C4-2B (cell line): Measurements from ENCODE around the gene ABCB7.

Experiments
- ZFX ChIP-seq: fragments of 450-650 bp; IDR thresholded peaks from 2 replicates; pipeline ENCODE4 v1.6.1; 2017
- TF ChIP-seq, protein P1 (sequence below): fragments of 450-650 bp; conservative IDR thresholded peaks from 2 replicates; pipeline ENCODE4 v1.5.1; 2017; ENCODE audit warnings: mild to moderate bottlenecking

DNA sequence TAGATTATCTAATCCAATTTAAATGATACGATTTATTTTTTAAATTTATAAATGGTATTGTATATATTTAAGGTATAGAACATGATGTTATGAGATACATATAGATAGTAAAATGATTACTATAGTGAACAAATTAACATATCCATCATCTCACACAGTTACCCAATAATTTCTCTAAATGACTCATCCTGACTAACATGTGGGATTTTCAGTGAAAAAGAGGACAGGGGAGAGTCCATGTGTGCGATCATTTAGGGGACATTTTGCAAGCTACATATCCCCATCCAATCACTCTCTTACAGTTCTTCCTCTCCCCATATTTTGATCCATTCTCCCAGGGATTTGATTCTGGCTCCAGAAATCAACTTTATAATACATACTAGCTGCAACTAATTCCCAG, 88.2 kb downstream of the ABCB7 start:
- TF ChIP-seq, protein P1, sequence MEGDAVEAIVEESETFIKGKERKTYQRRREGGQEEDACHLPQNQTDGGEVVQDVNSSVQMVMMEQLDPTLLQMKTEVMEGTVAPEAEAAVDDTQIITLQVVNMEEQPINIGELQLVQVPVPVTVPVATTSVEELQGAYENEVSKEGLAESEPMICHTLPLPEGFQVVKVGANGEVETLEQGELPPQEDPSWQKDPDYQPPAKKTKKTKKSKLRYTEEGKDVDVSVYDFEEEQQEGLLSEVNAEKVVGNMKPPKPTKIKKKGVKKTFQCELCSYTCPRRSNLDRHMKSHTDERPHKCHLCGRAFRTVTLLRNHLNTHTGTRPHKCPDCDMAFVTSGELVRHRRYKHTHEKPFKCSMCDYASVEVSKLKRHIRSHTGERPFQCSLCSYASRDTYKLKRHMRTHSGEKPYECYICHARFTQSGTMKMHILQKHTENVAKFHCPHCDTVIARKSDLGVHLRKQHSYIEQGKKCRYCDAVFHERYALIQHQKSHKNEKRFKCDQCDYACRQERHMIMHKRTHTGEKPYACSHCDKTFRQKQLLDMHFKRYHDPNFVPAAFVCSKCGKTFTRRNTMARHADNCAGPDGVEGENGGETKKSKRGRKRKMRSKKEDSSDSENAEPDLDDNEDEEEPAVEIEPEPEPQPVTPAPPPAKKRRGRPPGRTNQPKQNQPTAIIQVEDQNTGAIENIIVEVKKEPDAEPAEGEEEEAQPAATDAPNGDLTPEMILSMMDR, result no peak
- no peak for TF ChIP-seq ZFX
